GM23338 (cell line): ENCODE measurements around the gene CZIB. TPM values are rescaled to one million over a fixed set of nuclear protein-coding genes. Genes with fewer than 3 reads are reported as not detected.

Source experiments
- ATAC-seq: fragments of 200-7000 bp; cut with Tn5 transposase; 3 replicates; pipeline ENCODE4 v1.9.1; 2020
- DNase-seq: peaks from one replicate; pipeline ENCODE4 v3.0.0-alpha.2; 2015; ENCODE audit warnings: low spot score
- H2AFZ ChIP-seq: fragments of 200-600 bp; sonication (generic); 2 replicates; pipeline ENCODE4 v1.8.0; 2016; ENCODE audit warnings: antibody characterized with exemption, mild to moderate bottlenecking, moderate library complexity
- H3F3A ChIP-seq: fragments of 200-600 bp; sonication (generic); replicated peaks from 2 replicates; pipeline ENCODE4 v1.8.0; 2017; ENCODE audit warnings: antibody characterized with exemption, mixed run types, low read depth
- H3K27ac ChIP-seq: fragments of 200-600 bp; sonication (generic); 2 replicates; pipeline ENCODE4 v1.6.1; 2016; ENCODE audit warnings: low read depth
- H3K27me3 ChIP-seq: fragments of 200-600 bp; sonication (generic); 2 replicates; pipeline ENCODE4 v1.8.0; 2016; ENCODE audit warnings: mild to moderate bottlenecking, mixed run types, moderate library complexity; ENCODE audit not compliant: insufficient read depth
- H3K36me3 ChIP-seq: fragments of 200-600 bp; sonication (generic); 2 replicates; pipeline ENCODE4 v1.8.0; 2016; ENCODE audit warnings: mild to moderate bottlenecking; ENCODE audit not compliant: insufficient read depth
- H3K4me1 ChIP-seq: fragments of 200-600 bp; sonication (generic); 2 replicates; pipeline ENCODE4 v1.8.0; 2016; ENCODE audit warnings: mild to moderate bottlenecking, moderate library complexity; ENCODE audit not compliant: insufficient read depth
- H3K4me2 ChIP-seq: fragments of 200-600 bp; sonication (generic); 2 replicates; pipeline ENCODE4 v1.7.1; 2017; ENCODE audit warnings: mixed run types
- H3K4me3 ChIP-seq: fragments of 200-600 bp; sonication (generic); 2 replicates; pipeline ENCODE4 v1.6.1; 2016; ENCODE audit warnings: mixed run types
- H3K79me2 ChIP-seq: fragments of 200-600 bp; sonication (generic); replicated peaks from 2 replicates; pipeline ENCODE4 v1.8.0; 2017; ENCODE audit warnings: mild to moderate bottlenecking; ENCODE audit not compliant: insufficient read depth
- H3K9me2 ChIP-seq: fragments of 200-600 bp; sonication (generic); 2 replicates; pipeline ENCODE4 v1.8.0; 2017; ENCODE audit not compliant: insufficient read depth
- H4K20me1 ChIP-seq: fragments of 200-600 bp; sonication (generic); replicated peaks from 2 replicates; pipeline ENCODE4 v1.8.0; 2017; ENCODE audit warnings: mild to moderate bottlenecking; ENCODE audit not compliant: insufficient read depth
- H3K27ac Mint-ChIP-seq: 2 replicates; pipeline ENCODE4 v1.8.0; 2020; ENCODE audit warnings: inconsistent platforms, mild to moderate bottlenecking, moderate library complexity, mixed read lengths
- H3K27me3 Mint-ChIP-seq: 3 replicates; pipeline ENCODE4 v1.8.0; 2022; ENCODE audit warnings: low read depth, mild to moderate bottlenecking, moderate library complexity, mixed read lengths, inconsistent platforms; ENCODE audit not compliant: insufficient read depth, poor library complexity
- H3K36me3 Mint-ChIP-seq: 3 replicates; pipeline ENCODE4 v1.8.0; 2021; ENCODE audit warnings: low read depth, mild to moderate bottlenecking, inconsistent platforms, moderate library complexity, mixed read lengths
- H3K4me1 Mint-ChIP-seq: 3 replicates; pipeline ENCODE4 v1.8.0; 2020; ENCODE audit warnings: mild to moderate bottlenecking, inconsistent platforms, mixed read lengths
- H3K4me3 Mint-ChIP-seq: 3 replicates; pipeline ENCODE4 v1.8.0; 2021; ENCODE audit warnings: moderate library complexity, mild to moderate bottlenecking, inconsistent platforms, mixed read lengths
- H3K9me3 Mint-ChIP-seq: 3 replicates; pipeline ENCODE4 v1.8.0; 2020; ENCODE audit warnings: moderate library complexity, mild to moderate bottlenecking, inconsistent platforms, mixed read lengths
- CREB1 ChIP-seq: fragments of 250-450 bp; sonication (Bioruptor Pico); IDR thresholded peaks from 2 replicates; pipeline ENCODE4 v1.5.0; 2020; ENCODE audit warnings: low read depth, mild to moderate bottlenecking, moderate library complexity
- CTCF ChIP-seq, 2 experiments: fragments of 200-600 bp in 1 of 2; sonication (generic) in 1 of 2; conservative IDR thresholded peaks; 2 replicates each; pipeline versions ENCODE4 v1.5.1 to v1.6.1; 2016 to 2017; ENCODE audit warnings: antibody characterized with exemption in 2 of 2, low read depth in 2 of 2, mild to moderate bottlenecking in 2 of 2, moderate library complexity in 1 of 2
- EZH2 ChIP-seq: fragments of 200-600 bp; sonication (generic); IDR thresholded peaks from one replicate; pipeline ENCODE4 v1.8.0; 2017; ENCODE audit warnings: antibody characterized with exemption, mild to moderate bottlenecking, low read depth; ENCODE audit not compliant: unreplicated experiment
- JUNB ChIP-seq: IDR thresholded peaks from one replicate; pipeline ENCODE4 v1.6.1; 2016; ENCODE audit warnings: antibody characterized with exemption; ENCODE audit not compliant: unreplicated experiment
- NANOG ChIP-seq: IDR thresholded peaks from 2 replicates; pipeline ENCODE4 v1.6.1; 2016; ENCODE audit warnings: antibody characterized with exemption, borderline replicate concordance
- POLR2AphosphoS5 ChIP-seq: IDR thresholded peaks from 2 replicates; pipeline ENCODE4 v1.6.1; 2016; ENCODE audit warnings: antibody characterized with exemption, low read depth
- STAT1 ChIP-seq: IDR thresholded peaks from one replicate; pipeline ENCODE4 v1.6.1; 2016; ENCODE audit warnings: antibody characterized with exemption; ENCODE audit not compliant: unreplicated experiment
- ZNF331 ChIP-seq: fragments of 250-450 bp; sonication (Bioruptor Pico); IDR thresholded peaks from 2 replicates; pipeline ENCODE4 v1.5.0; 2020; ENCODE audit warnings: low read depth, mild to moderate bottlenecking, moderate library complexity
- ZNF462 ChIP-seq: fragments of 250-450 bp; sonication (Bioruptor Pico); IDR thresholded peaks from 2 replicates; pipeline ENCODE4 v1.5.0; 2020; ENCODE audit warnings: mild to moderate bottlenecking, moderate library complexity
- polyA plus RNA-seq: library from polyadenylated mRNA; unstranded; fragments of >200 nt; fragmentation: Nextera tagmentation; extraction: Ambion mirVana; gene quantifications from 2 replicates; pipeline ENCODE4 v1.2.1, GENCODE V29; 2016
- total RNA-seq: library from RNA; depleted of rRNA; stranded (reverse); fragments of >200 nt; shearing (Covaris generic); gene quantifications from 2 replicates; pipeline ENCODE4 v1.2.3, GENCODE V29; 2014
- TF ChIP-seq, protein P1 (sequence below): IDR thresholded peaks from 2 replicates; pipeline ENCODE4 v1.6.1; 2016; ENCODE audit warnings: antibody characterized with exemption

Gene CZIB
- total and polyA plus RNA-seq, 2 experiments from 2014 or later = 59.8 to 84.1 TPM

DNA sequence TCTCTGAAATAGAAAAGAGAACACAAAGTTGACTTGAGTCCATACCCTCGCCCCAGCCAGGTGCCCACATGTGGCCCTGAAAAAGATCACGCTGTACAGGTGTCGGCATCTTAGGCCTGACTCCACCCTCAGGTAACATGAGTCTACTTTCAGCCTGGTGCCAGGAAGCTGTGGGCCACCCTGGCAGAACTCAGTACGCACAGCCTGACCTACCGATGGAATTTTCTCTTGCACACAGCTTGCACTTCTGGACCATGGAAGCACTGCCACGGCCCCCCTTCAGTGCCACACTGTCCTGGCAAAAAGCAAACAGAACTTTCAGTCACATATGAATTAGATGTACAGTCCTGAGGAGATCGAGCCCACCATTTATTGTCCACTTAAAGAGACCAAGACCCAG is 2.2 kb downstream of the CZIB start (continued):
- TF ChIP-seq ZNF462 (CRISPR knock-in tag) (no peak), JUNB (no peak), POLR2AphosphoS5 (no peak), CTCF (conservative IDR thresholded peaks at IDR 0.05; ENCODE audit: low read depth in 2 of 2) (no peak)

DNA sequence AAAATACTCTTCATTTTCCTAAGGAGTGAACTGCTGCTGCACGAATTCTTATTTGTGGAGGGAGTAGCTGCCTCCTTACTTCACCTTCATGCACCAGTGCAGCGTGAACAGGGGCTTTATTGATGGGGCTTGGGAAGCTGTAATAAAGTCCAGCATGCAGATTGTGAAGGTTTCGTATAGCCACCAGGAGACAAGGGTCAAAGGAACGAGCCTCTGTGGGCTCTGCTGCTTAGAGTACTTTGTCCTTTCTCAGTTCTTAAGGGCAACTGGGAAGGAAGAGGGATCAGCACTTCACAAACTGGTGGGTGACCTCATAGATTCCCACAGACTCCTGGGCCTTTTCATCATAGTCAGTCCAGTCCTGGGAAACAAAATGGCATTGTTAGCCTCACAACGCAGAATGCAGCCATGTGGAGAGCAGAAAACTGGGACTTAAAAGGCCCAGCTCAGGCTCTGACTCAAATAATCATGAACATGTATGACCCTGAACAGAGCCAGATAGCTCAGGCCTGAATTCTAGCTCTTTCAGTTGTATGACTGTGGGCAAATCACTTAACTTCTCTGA is 6.0 kb downstream of the CZIB start:
- no peak overlapping the region for H2AFZ ChIP-seq
- no peak overlapping the region for H3K4me3 ChIP-seq
- H3K27me3 Mint-ChIP-seq = peaks cover 5% of the 10 kb centered on the region
- H3K36me3 Mint-ChIP-seq = peaks cover 51% of the 10 kb centered on the region
- no peak overlapping the region for H3K27ac ChIP-seq
- H3K79me2 ChIP-seq = peaks cover 4% of the 10 kb centered on the region; the same call in 1 of the 2 replicates
- peaks cover 8% of the 10 kb centered on the region for H3K4me1 Mint-ChIP-seq
- H3K36me3 ChIP-seq = peaks cover 16% of the 10 kb centered on the region; the same call in 1 of the 2 replicates
- H3K4me1 ChIP-seq = peaks cover 5% of the 10 kb centered on the region
- no peaks in the 10 kb centered on the region; the same call in 1 of the 2 replicates for H4K20me1 ChIP-seq
- H3F3A ChIP-seq = no peaks in the 10 kb centered on the region; the same call in 1 of the 2 replicates
- H3K4me3 Mint-ChIP-seq = no peak overlapping the region
- H3K27ac Mint-ChIP-seq = no peak overlapping the region
- no peaks in the 10 kb centered on the region for H3K27me3 ChIP-seq
- H3K4me2 ChIP-seq = no peak overlapping the region
- ATAC-seq (no peak), DNase-seq (no peak)
- no peaks in the 10 kb centered on the region; the same call in 2 of the 3 replicates for H3K9me3 Mint-ChIP-seq
- H3K9me2 ChIP-seq = no peaks in the 10 kb centered on the region
- TF ChIP-seq ZNF331 (CRISPR knock-in tag) = no peak
- TF ChIP-seq, protein P1, sequence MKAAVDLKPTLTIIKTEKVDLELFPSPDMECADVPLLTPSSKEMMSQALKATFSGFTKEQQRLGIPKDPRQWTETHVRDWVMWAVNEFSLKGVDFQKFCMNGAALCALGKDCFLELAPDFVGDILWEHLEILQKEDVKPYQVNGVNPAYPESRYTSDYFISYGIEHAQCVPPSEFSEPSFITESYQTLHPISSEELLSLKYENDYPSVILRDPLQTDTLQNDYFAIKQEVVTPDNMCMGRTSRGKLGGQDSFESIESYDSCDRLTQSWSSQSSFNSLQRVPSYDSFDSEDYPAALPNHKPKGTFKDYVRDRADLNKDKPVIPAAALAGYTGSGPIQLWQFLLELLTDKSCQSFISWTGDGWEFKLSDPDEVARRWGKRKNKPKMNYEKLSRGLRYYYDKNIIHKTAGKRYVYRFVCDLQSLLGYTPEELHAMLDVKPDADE = no peak
- no peak for TF ChIP-seq STAT1
- TF ChIP-seq NANOG = no peak
- no peak for TF ChIP-seq CREB1 (CRISPR knock-in tag)
- no peak for TF ChIP-seq CTCF (conservative IDR thresholded peaks at IDR 0.05; ENCODE audit: low read depth in 2 of 2)
- no peak for TF ChIP-seq POLR2AphosphoS5
- TF ChIP-seq EZH2 = no peak
